Stomach smooth muscle (tissue), 2 donors: Measurements from ENCODE around the gene WBP1.

ENCODE experiments used
- H3K27ac ChIP-seq: one replicate; pipeline ENCODE4 v1.7.0; 2013; ENCODE audit warnings: mild to moderate bottlenecking, low read length, inconsistent platforms
- H3K27me3 ChIP-seq, 2 donors: one replicate each; pipeline ENCODE4 v1.7.0; 2013; ENCODE audit warnings: low read length in 2 of 2; ENCODE audit not compliant: insufficient read depth in 2 of 2, control insufficient read depth in 1 of 2
- H3K36me3 ChIP-seq, 2 donors: one replicate each; pipeline ENCODE4 v1.7.0; 2013; ENCODE audit warnings: low read length in 2 of 2; ENCODE audit not compliant: control insufficient read depth in 2 of 2, insufficient read depth in 2 of 2
- H3K4me1 ChIP-seq: one replicate; pipeline ENCODE4 v1.7.0; 2013; ENCODE audit warnings: low read length; ENCODE audit not compliant: control insufficient read depth, insufficient read depth
- H3K4me3 ChIP-seq, 2 donors: one replicate each; pipeline ENCODE4 v1.7.0; 2013; ENCODE audit warnings: low read length in 2 of 2
- H3K9ac ChIP-seq, 2 donors: one replicate each; pipeline ENCODE4 v1.7.0; 2013; ENCODE audit warnings: low read length in 2 of 2, mild to moderate bottlenecking in 1 of 2
- H3K9me3 ChIP-seq, 2 donors: one replicate each; pipeline ENCODE4 v1.7.0; 2013; ENCODE audit warnings: low read length in 2 of 2; ENCODE audit not compliant: control insufficient read depth in 2 of 2
- donor health status: healthy.
- donor health status: Pancreatic carcinoma.

Gene WBP1

GRCh38 chr2:74499940-74500577 is 41.8 kb downstream of the WBP1 start:
- no peaks in the 10 kb centered on the region for H3K9me3 ChIP-seq
- no peak overlapping the region for H3K9ac ChIP-seq
- H3K27me3 ChIP-seq: peaks cover 62 to 73% of the 10 kb centered on the region in 2 donors
- no peak overlapping the region for H3K27ac ChIP-seq
- peaks cover 39% of the 10 kb centered on the region for H3K4me1 ChIP-seq
- no peaks in the 10 kb centered on the region for H3K36me3 ChIP-seq
- H3K4me3 ChIP-seq: no peak overlapping the region

GRCh38 chr2:74500578-74500946 is 42.3 kb downstream of the WBP1 start:
- no peaks in the 10 kb centered on the region for H3K9me3 ChIP-seq
- H3K4me3 ChIP-seq: no peak overlapping the region
- H3K9ac ChIP-seq: no peak overlapping the region
- H3K27ac ChIP-seq: no peak overlapping the region
- peaks cover 65 to 73% of the 10 kb centered on the region in 2 donors for H3K27me3 ChIP-seq
- H3K4me1 ChIP-seq: peaks cover 42% of the 10 kb centered on the region
- H3K36me3 ChIP-seq: peaks cover 3 to 5% of the 10 kb centered on the region in 2 donors

GRCh38 chr2:74501335-74502071 is 43.3 kb downstream of the WBP1 start:
- no peaks in the 10 kb centered on the region for H3K9me3 ChIP-seq
- H3K27me3 ChIP-seq: peaks cover 68 to 73% of the 10 kb centered on the region in 2 donors
- no peak overlapping the region for H3K4me3 ChIP-seq
- no peak overlapping the region for H3K9ac ChIP-seq
- peaks cover 51% of the 10 kb centered on the region for H3K4me1 ChIP-seq
- no peak overlapping the region for H3K27ac ChIP-seq
- peaks cover 8 to 9% of the 10 kb centered on the region in 2 donors for H3K36me3 ChIP-seq

- H3K4me1 ChIP-seq: peaks cover 58% of the 10 kb centered on the region
- peaks cover 63 to 72% of the 10 kb centered on the region in 2 donors for H3K27me3 ChIP-seq
- H3K9ac ChIP-seq: no peak overlapping the region
- H3K27ac ChIP-seq: no peak overlapping the region
- peaks cover 9 to 10% of the 10 kb centered on the region in 2 donors for H3K36me3 ChIP-seq
- no peaks in the 10 kb centered on the region for H3K9me3 ChIP-seq
- H3K4me3 ChIP-seq: peak overlapping the region; percentile 48 to 70
Observed at GRCh38 chr2:74502147-74502719, 44.0 kb downstream of the WBP1 start.

- Histone ChIP-seq H3K9me3 (no peaks in the 10 kb centered on the region), H3K4me3 (peak overlapping the region; percentile 48 to 70), H3K27ac (no peak overlapping the region), H3K36me3 (peaks cover 9 to 10% of the 10 kb centered on the region in 2 donors), H3K9ac (peak overlapping the region in 1 of 2 donors; percentile 47), H3K4me1 (peaks cover 57% of the 10 kb centered on the region), H3K27me3 (peaks cover 57 to 66% of the 10 kb centered on the region in 2 donors)
Observed at GRCh38 chr2:74502720-74503505, 44.7 kb downstream of the WBP1 start.

- Histone ChIP-seq H3K9ac (peak overlapping the region in 1 of 2 donors; percentile 29), H3K27me3 (peaks cover 51 to 61% of the 10 kb centered on the region in 2 donors), H3K36me3 (peaks cover 9 to 10% of the 10 kb centered on the region in 2 donors), H3K4me3 (peak overlapping the region; percentile 48 to 70), H3K27ac (no peak overlapping the region), H3K9me3 (no peaks in the 10 kb centered on the region), H3K4me1 (peaks cover 54% of the 10 kb centered on the region)
Observed at GRCh38 chr2:74503506-74504475, 45.6 kb downstream of the WBP1 start.

- peaks cover 9 to 10% of the 10 kb centered on the region in 2 donors for H3K36me3 ChIP-seq
- H3K9me3 ChIP-seq: no peaks in the 10 kb centered on the region
- H3K27me3 ChIP-seq: peaks cover 44 to 56% of the 10 kb centered on the region in 2 donors
- H3K27ac ChIP-seq: no peak overlapping the region
- peaks cover 46% of the 10 kb centered on the region for H3K4me1 ChIP-seq
- H3K4me3 ChIP-seq: no peak overlapping the region
- no peak overlapping the region for H3K9ac ChIP-seq
Observed at GRCh38 chr2:74504591-74504990, 46.4 kb downstream of the WBP1 start.

GRCh38 chr2:74505448-74506246 is 47.4 kb downstream of the WBP1 start:
- H3K27me3 ChIP-seq: peaks cover 41 to 49% of the 10 kb centered on the region in 2 donors
- H3K4me3 ChIP-seq: peak overlapping the region; percentile 33 to 35
- no peak overlapping the region for H3K9ac ChIP-seq

GRCh38 chr2:74507145-74507925 is 49.1 kb downstream of the WBP1 start, which contains the start of gene PCGF1:
TSS of gene PCGF1 (minus strand) at chr2:74507695. CDS start at chr2:74507668, 27 bp downstream.
- H3K4me1 ChIP-seq: peaks cover 41% of the 10 kb centered on the region
- no peaks in the 10 kb centered on the region for H3K9me3 ChIP-seq
- peak within 1 kb of the TSS; percentile 97 for H3K27ac ChIP-seq
- peak within 1 kb of the TSS; percentile 98 for H3K4me3 ChIP-seq
- peaks cover 9 to 10% of the 10 kb centered on the region in 2 donors for H3K36me3 ChIP-seq
- H3K27me3 ChIP-seq: peaks cover 38 to 45% of the 10 kb centered on the region in 2 donors
- H3K9ac ChIP-seq: peak within 1 kb of the TSS; percentile 95 to 99

More at GRCh38 chr2:74505448-74506246, 47.4 kb downstream of the WBP1 start:
- Histone ChIP-seq H3K27ac (no peak overlapping the region), H3K9me3 (no peaks in the 10 kb centered on the region), H3K4me1 (peaks cover 45% of the 10 kb centered on the region), H3K36me3 (peaks cover 9 to 10% of the 10 kb centered on the region in 2 donors)
